Suprapubic skin (tissue), 3 donors: ENCODE data around the gene GRAP2.

Experiments
- EP300 ChIP-seq: sonication (generic); formaldehyde crosslinking; IDR thresholded peaks from one replicate; pipeline ENCODE4 v1.6.1; 2017; ENCODE audit warnings: antibody characterized with exemption
- TF ChIP-seq, protein P1 (sequence below), 2 donors: fragments of 200-600 bp in 1 of 2; fragments of 450-650 bp in 1 of 2; sonication (generic) in 1 of 2; IDR thresholded peaks; one replicate each; pipeline ENCODE4 v1.5.1; 2016 to 2019; ENCODE audit warnings: antibody characterized with exemption in 2 of 2, mild to moderate bottlenecking in 1 of 2, moderate library complexity in 1 of 2

GRCh38 chr22:39913886-39914285 is 13.0 kb downstream of the GRAP2 start:
- TF ChIP-seq, protein P1, sequence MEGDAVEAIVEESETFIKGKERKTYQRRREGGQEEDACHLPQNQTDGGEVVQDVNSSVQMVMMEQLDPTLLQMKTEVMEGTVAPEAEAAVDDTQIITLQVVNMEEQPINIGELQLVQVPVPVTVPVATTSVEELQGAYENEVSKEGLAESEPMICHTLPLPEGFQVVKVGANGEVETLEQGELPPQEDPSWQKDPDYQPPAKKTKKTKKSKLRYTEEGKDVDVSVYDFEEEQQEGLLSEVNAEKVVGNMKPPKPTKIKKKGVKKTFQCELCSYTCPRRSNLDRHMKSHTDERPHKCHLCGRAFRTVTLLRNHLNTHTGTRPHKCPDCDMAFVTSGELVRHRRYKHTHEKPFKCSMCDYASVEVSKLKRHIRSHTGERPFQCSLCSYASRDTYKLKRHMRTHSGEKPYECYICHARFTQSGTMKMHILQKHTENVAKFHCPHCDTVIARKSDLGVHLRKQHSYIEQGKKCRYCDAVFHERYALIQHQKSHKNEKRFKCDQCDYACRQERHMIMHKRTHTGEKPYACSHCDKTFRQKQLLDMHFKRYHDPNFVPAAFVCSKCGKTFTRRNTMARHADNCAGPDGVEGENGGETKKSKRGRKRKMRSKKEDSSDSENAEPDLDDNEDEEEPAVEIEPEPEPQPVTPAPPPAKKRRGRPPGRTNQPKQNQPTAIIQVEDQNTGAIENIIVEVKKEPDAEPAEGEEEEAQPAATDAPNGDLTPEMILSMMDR (IDR thresholded peaks at IDR 0.05), result no peak
- no peak for TF ChIP-seq EP300
